Right lobe of liver (tissue), 4 donors: ENCODE results near the gene UBN1.

Source experiments
- POLR2A ChIP-seq: fragments of 450-650 bp; IDR thresholded peaks from one replicate; pipeline ENCODE4 v1.6.1; 2017; ENCODE audit warnings: antibody characterized with exemption, mild to moderate bottlenecking
- TF ChIP-seq, protein P1 (sequence below), 4 donors: fragments of 200-600 bp in 3 of 4; fragments of 450-650 bp in 1 of 4; IDR thresholded peaks; one replicate each; pipeline versions ENCODE4 v1.5.1 to v1.8.0; 2016 to 2022; ENCODE audit warnings: antibody characterized with exemption in 4 of 4, mild to moderate bottlenecking in 2 of 4
- donor health status: DM: no; HTN: no; CAD: no.
- donor health status: DM: no; HTN: no; CAD: no.
- donor health status: DM: no; HTN: yes; CAD: no.

- no peak for TF ChIP-seq POLR2A
- TF ChIP-seq, protein P1, sequence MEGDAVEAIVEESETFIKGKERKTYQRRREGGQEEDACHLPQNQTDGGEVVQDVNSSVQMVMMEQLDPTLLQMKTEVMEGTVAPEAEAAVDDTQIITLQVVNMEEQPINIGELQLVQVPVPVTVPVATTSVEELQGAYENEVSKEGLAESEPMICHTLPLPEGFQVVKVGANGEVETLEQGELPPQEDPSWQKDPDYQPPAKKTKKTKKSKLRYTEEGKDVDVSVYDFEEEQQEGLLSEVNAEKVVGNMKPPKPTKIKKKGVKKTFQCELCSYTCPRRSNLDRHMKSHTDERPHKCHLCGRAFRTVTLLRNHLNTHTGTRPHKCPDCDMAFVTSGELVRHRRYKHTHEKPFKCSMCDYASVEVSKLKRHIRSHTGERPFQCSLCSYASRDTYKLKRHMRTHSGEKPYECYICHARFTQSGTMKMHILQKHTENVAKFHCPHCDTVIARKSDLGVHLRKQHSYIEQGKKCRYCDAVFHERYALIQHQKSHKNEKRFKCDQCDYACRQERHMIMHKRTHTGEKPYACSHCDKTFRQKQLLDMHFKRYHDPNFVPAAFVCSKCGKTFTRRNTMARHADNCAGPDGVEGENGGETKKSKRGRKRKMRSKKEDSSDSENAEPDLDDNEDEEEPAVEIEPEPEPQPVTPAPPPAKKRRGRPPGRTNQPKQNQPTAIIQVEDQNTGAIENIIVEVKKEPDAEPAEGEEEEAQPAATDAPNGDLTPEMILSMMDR (IDR thresholded peaks at IDR 0.05), result no peak
Measured at GRCh38 chr16:4862639-4863038, 15.4 kb downstream of the UBN1 start.
